HepG2 (cell line): ENCODE data around the gene SENP5. TPM values are rescaled to one million over a fixed set of nuclear protein-coding genes. Genes with fewer than 3 reads are reported as not detected.

Experiments used
- ATRX ChIP-seq: sonication (generic); formaldehyde crosslinking; IDR thresholded peaks from 2 replicates; pipeline ENCODE4 v1.4.0; 2020; ENCODE audit warnings: missing genetic modification reagents, borderline replicate concordance
- GABPA ChIP-seq, 2 experiments: IDR thresholded peaks; 2 replicates each; pipeline ENCODE4 v1.6.1; 2011 to 2016; ENCODE audit warnings: low read depth in 2 of 2, low read length in 1 of 2, missing biosample characterization in 1 of 2, missing genetic modification characterization in 1 of 2
- GATAD1 ChIP-seq: IDR thresholded peaks from 2 replicates; pipeline ENCODE4 v1.6.1; 2016; ENCODE audit warnings: missing genetic modification reagents, missing compliant biosample characterization
- GMEB1 ChIP-seq: sonication (generic); formaldehyde crosslinking; IDR thresholded peaks from 2 replicates; pipeline ENCODE4 v1.5.1; 2020; ENCODE audit warnings: missing genetic modification reagents, mild to moderate bottlenecking, borderline replicate concordance
- KAT8 ChIP-seq: IDR thresholded peaks from 2 replicates; pipeline ENCODE4 v1.6.1; 2016; ENCODE audit warnings: missing genetic modification reagents, missing compliant biosample characterization
- NFYC ChIP-seq: IDR thresholded peaks from 2 replicates; pipeline ENCODE4 v1.6.1; 2016; ENCODE audit warnings: missing genetic modification reagents, missing compliant biosample characterization
- NONO ChIP-seq, 2 experiments: fragments of 450-650 bp in 1 of 2; sonication (generic) in 1 of 2; formaldehyde crosslinking in 1 of 2; IDR thresholded peaks in 1 of 2; conservative IDR thresholded peaks in 1 of 2; 2 replicates each; pipeline versions ENCODE4 v1.6.1 to v1.8.0; 2017 to 2022; ENCODE audit warnings: mild to moderate bottlenecking in 1 of 2, missing genetic modification reagents in 1 of 2, moderate library complexity in 1 of 2
- RFX3 ChIP-seq: IDR thresholded peaks from 2 replicates; pipeline ENCODE4 v1.6.1; 2016; ENCODE audit warnings: missing biosample characterization, missing genetic modification reagents
- SKI ChIP-seq: fragments of 450-650 bp; IDR thresholded peaks from one replicate; pipeline ENCODE4 v1.6.1; 2018; ENCODE audit warnings: mild to moderate bottlenecking; ENCODE audit not compliant: partially characterized antibody
- SMARCC2 ChIP-seq: fragments of 450-650 bp; IDR thresholded peaks from 2 replicates; pipeline ENCODE4 v1.6.1; 2017; ENCODE audit warnings: antibody characterized with exemption, mild to moderate bottlenecking
- SSRP1 ChIP-seq: IDR thresholded peaks from 2 replicates; pipeline ENCODE4 v1.6.1; 2016; ENCODE audit warnings: control low read depth
- TGIF2 ChIP-seq: IDR thresholded peaks from 2 replicates; pipeline ENCODE4 v1.6.1; 2016; ENCODE audit warnings: control low read depth, missing compliant biosample characterization
- ZBTB44 ChIP-seq: sonication (generic); formaldehyde crosslinking; IDR thresholded peaks from 2 replicates; pipeline ENCODE4 v1.4.0; 2020; ENCODE audit warnings: missing genetic modification reagents
- ZBTB7A ChIP-seq: sonication (generic); formaldehyde crosslinking; IDR thresholded peaks from 2 replicates; pipeline ENCODE4 v1.8.0; 2022; ENCODE audit warnings: mild to moderate bottlenecking, missing genetic modification reagents
- ZEB1 ChIP-seq: IDR thresholded peaks from 2 replicates; pipeline ENCODE4 v1.6.1; 2012; ENCODE audit warnings: mild to moderate bottlenecking, low read depth, inconsistent platforms; ENCODE audit not compliant: insufficient replicate concordance
- ZFP90 ChIP-seq: sonication (generic); formaldehyde crosslinking; IDR thresholded peaks from 2 replicates; pipeline ENCODE4 v1.8.0; 2022; ENCODE audit warnings: missing genetic modification reagents, mild to moderate bottlenecking, inconsistent platforms, borderline replicate concordance
- ZNF17 ChIP-seq: sonication (generic); formaldehyde crosslinking; IDR thresholded peaks from 2 replicates; pipeline ENCODE4 v1.5.0; 2020; ENCODE audit warnings: mild to moderate bottlenecking, missing genetic modification reagents
- ZNF331 ChIP-seq: sonication (generic); formaldehyde crosslinking; IDR thresholded peaks from 2 replicates; pipeline ENCODE4 v1.4.0; 2020; ENCODE audit warnings: missing genetic modification reagents
- ZNF354B ChIP-seq: sonication (generic); formaldehyde crosslinking; IDR thresholded peaks from 2 replicates; pipeline ENCODE4 v1.8.0; 2022; ENCODE audit warnings: mild to moderate bottlenecking, missing genetic modification reagents
- ZNF446 ChIP-seq: sonication (generic); formaldehyde crosslinking; IDR thresholded peaks from 2 replicates; pipeline ENCODE4 v1.5.0; 2020; ENCODE audit warnings: mild to moderate bottlenecking, missing genetic modification reagents
- ZNF512 ChIP-seq: sonication (generic); formaldehyde crosslinking; IDR thresholded peaks from 2 replicates; pipeline ENCODE4 v1.4.0; 2020; ENCODE audit warnings: mild to moderate bottlenecking, missing genetic modification reagents
- ZNF543 ChIP-seq: sonication (generic); formaldehyde crosslinking; IDR thresholded peaks from 2 replicates; pipeline ENCODE4 v1.4.0; 2020; ENCODE audit warnings: mild to moderate bottlenecking, missing genetic modification reagents
- ZNF713 ChIP-seq: sonication (generic); formaldehyde crosslinking; IDR thresholded peaks from 2 replicates; pipeline ENCODE4 v1.4.0; 2020; ENCODE audit warnings: mild to moderate bottlenecking, missing genetic modification reagents
- ZNF780A ChIP-seq: sonication (generic); formaldehyde crosslinking; IDR thresholded peaks from 2 replicates; pipeline ENCODE4 v1.8.0; 2022; ENCODE audit warnings: mild to moderate bottlenecking, missing genetic modification reagents, moderate library complexity
- polyA plus RNA-seq, 8 experiments: library from polyadenylated mRNA; depleted of rRNA in 3 of 8; stranded (reverse) in 7 of 8; unstranded in 1 of 8; fragments of >200 nt; fragmentation: Illumina TruSeq in 4 of 8; extraction: Trizol in 4 of 8; gene quantifications; 2 replicates each; pipeline versions ENCODE4 v1.2.1 to v1.2.3, GENCODE V29; 2011 to 2016; ENCODE audit warnings: low read depth in 4 of 8, missing spikeins in 1 of 8, mixed read lengths in 1 of 8; ENCODE audit not compliant: insufficient read depth in 1 of 8
- total RNA-seq, 5 experiments: library from RNA; depleted of rRNA; stranded (reverse); fragments of >200 nt; fragmentation: Illumina TruSeq; extraction: Trizol; gene quantifications; 2 replicates each; pipeline ENCODE4 v1.2.3, GENCODE V29; 2016; ENCODE audit warnings: low read depth in 1 of 5
- TF ChIP-seq, protein P1 (sequence below): sonication (generic); formaldehyde crosslinking; IDR thresholded peaks from 2 replicates; pipeline ENCODE4 v1.4.0; 2020; ENCODE audit warnings: missing genetic modification reagents, low read depth, mild to moderate bottlenecking, borderline replicate concordance

The SENP5 gene
- total and polyA plus RNA-seq, 2 of the 13 experiments (the other 11 are each of a cell fraction or from before 2014, with no cell fraction given): 17.6 to 30.9 TPM

DNA sequence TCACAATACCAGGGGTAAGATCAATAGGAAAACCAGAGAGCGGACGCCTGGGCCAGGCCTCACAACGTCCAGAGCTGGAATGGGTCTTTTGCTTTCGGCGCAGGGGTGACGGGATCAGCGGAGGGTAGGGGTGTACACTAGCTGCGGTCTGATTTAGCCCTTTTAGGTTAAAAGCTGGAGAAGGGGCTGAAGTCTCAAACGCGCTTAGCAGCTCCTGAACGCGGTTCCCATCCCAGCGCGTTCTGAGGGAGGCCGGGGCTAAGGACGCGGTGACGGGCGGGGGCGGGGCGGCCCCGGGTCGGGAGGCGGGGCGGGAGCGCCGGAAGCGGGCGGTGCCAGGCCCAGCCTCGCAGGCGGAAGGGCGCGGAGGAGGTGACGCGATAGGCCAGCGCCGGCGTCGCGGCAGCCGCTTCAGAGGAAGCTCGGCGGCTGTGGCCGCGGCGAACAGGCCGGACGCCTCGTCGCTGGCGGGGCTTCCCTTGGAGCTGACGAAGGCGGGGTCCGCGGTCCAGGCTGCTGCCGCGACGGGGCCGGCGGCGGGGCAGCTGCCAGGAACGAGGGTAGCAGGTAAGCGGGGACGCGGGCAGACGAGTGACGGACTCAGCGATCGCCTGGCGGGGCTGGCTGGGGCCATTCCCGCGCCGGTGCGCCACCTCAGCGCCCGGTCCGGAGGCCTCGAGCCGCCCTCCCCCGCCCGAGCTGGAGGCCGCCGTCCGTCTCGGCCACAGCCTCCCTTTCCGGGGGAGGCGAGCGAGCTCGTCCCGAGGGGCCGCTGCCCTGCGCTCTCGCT lies at the start of gene SENP5 (continued):
- TF ChIP-seq SMARCC2 (no peak), ZNF446 (CRISPR knock-in tag) (no peak; the same call in 1 of the 2 replicates), ZEB1 (no peak), RFX3 (CRISPR knock-in tag) (no peak), SSRP1 (no peak), GMEB1 (peak; percentile 54; the same call in 1 of the 2 replicates), ZNF17 (CRISPR knock-in tag) (no peak), ZBTB44 (CRISPR knock-in tag) (no peak), GATAD1 (CRISPR knock-in tag) (peak; percentile 94), GABPA (IDR thresholded peaks at IDR 0.05; ENCODE audit: low read depth, low read length) (peak; percentile 88), GABPA (CRISPR knock-in tag; IDR thresholded peaks at IDR 0.05; ENCODE audit: low read depth) (peak; percentile 82), TGIF2 (CRISPR knock-in tag) (peak; percentile 58; the same call in 1 of the 2 replicates), NFYC (CRISPR knock-in tag) (no peak), ZNF354B (CRISPR knock-in tag) (no peak), ZNF543 (CRISPR knock-in tag) (peak; percentile 53), ZBTB7A (CRISPR knock-in tag) (no peak), ZNF331 (CRISPR knock-in tag) (no peak), NONO (IDR thresholded peaks at IDR 0.05) (no peak), NONO (CRISPR knock-in tag; conservative IDR thresholded peaks at IDR 0.05) (no peak; the same call in 1 of the 2 replicates), ZNF713 (no peak), ZNF512 (no peak), ATRX (no peak), KAT8 (CRISPR knock-in tag) (peak; percentile 84; the same call in 1 of the 2 replicates), SKI (peak; percentile 51), ZFP90 (CRISPR knock-in tag) (no peak; the same call in 1 of the 2 replicates), ZNF780A (CRISPR knock-in tag) (no peak)
- TF ChIP-seq, protein P1, sequence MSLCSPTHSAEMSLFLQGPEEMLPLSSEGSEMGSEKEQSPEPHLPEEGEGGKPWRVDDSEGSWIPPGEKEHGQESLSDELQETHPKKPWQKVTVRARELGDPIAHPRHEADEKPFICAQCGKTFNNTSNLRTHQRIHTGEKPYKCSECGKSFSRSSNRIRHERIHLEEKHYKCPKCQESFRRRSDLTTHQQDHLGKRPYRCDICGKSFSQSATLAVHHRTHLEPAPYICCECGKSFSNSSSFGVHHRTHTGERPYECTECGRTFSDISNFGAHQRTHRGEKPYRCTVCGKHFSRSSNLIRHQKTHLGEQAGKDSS: no peak
